Midbrain (tissue), 1 donor: ENCODE measurements around the gene AKIRIN2.
"Not testable (repeated sequence)": the region's sequence is repeated elsewhere in the genome, so short reads cannot be mapped to it uniquely, and the experiment has no call there.

Source experiments
- DNase-seq: peaks from one replicate; lab custom pipeline; 2025; lab: John Stamatoyannopoulos, UW

Gene AKIRIN2

DNA sequence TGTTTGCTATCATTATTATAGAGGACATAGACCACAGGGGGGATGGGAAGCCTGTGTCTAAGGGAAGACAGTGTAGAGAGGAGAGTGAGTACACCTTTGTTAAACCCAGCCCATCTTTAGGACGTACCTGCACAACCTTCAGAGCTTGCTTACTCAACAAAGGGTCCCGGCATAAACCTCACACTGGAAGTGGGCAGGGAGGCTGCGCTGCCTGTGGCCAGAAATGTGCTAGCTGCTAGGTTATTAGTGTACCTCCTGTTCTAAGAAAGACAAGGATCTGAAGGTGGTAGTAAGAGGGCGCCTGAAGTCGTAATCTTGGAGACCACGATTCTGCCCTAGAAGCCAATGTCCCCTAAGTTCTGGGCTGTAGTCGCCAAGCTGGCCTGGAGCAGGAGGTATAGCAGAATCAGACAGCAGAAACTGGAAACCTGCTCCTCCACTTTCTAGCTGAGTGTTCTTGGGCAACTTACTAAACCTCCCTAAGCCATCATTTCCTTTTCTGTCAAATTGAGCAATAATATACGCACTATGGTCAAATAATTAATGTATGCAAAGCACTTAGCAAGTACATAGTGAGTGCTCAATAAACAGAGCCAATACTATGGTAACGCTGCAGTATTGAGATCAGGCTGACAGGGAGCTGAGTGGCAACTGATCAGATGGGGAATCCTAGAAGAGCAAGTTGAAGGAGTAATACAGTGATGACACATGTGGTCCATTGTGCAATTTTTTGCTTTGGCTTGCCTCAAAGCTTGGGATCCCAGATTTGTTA is 16.8 kb upstream of the AKIRIN2 start:
- no peak for DNase-seq

DNA sequence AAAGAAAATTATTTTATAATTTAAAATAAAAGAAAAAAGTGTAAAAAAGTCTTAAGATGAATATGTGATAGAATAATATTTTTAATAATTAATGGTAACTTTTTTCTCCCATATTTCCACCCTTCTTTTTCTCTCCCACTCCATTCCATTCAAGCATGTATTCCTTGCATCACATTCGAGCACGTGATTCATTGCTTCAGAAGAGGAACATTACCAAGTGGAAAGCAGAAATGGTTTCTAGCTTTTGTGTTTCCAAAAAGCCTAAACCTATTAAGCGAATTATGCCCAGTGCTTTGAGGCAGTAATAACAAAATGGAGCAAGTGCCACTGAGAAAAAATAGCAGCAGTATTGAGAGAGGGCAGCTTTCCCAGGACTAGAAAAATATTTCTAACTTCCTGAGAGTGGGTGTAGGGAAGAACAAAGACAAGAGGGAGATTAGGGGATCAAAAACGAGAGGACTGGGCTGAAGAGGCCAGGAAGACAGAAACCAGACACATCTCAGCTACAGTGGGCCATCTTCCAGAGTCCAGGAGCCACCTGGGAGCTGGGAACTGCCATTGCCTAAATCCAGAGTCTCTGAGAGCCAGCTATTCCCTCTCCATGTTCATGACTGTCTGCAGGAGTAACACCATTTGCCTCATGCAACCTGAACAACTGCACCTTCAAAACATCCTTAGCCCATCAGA is 15.0 kb upstream of the AKIRIN2 start:
- DNase-seq = peak; percentile 4

DNA sequence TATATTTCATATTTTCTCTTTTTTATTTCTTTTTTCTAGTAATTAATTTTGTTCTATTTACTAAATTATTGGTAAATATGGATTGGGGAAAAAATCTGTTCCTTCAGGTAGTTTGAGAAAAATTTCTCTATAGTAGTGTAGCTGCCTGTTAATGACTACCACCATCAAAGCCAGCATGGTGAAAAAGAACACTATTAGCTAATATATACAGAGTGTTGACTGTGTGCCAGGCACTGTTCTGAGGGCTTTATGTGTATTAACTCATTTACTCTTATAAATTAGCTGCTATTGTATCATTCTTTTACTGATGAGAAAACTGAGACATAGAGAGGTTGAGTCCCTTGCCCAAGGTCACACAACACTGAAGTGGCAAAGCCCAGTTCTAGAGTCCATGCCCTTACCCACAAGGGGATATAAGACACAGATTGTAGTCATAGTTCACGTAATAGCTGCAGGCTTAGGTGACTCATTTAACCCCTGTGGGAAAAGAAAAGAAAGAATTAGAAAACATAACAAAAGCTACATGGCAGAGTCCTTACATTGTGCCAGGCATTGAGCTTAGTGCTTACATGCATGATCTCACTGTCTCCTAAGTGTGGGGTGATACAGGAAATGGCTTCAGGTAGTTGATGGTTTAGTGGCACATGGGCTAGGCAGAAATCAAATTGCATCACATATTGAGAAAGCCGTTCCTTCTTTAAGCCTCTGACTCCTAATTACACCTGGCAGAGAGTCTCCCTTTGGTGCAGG is 12.2 kb upstream of the AKIRIN2 start:
- DNase-seq = no peak

DNA sequence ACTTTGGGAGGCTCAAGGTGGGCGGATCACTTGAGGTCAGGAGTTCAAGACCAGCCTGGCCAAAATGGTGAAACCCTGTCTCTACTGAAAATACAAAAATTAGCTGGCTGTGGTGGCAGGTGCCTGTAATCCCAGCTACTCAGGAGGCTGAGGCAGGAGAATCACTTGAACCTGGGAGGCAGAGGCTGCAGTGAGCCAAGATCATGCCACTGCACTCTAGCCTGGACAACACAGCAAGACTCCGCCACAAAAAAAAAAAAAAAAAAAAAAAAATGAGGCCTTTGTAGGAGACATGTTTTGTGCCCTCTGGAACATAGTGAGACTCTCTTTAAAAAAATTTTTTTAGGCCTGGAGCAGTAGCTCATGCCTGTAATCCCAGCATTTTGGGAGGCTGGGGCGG is 10.7 kb upstream of the AKIRIN2 start:
- not testable (repeated sequence) for DNase-seq

DNA sequence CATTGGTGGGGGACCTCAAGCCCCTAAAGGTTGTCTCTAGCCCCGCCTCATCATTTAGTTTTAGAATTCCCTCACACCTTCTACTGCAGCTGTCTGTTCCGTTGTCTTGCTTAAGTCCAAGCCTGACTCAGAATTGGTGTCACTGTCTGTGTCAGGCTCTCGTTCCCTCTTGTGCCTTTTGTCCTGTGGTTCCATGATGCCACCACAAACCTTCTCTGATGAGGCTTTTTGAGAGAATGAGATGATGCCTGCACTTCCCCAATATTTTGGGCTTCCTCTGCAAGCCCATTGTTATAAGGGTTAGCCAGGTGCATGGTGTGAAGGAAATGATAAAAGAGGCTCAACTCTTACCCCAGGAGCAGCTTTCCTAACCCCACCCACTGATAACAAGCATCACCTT is 8.1 kb upstream of the AKIRIN2 start:
- DNase-seq = no peak

DNA sequence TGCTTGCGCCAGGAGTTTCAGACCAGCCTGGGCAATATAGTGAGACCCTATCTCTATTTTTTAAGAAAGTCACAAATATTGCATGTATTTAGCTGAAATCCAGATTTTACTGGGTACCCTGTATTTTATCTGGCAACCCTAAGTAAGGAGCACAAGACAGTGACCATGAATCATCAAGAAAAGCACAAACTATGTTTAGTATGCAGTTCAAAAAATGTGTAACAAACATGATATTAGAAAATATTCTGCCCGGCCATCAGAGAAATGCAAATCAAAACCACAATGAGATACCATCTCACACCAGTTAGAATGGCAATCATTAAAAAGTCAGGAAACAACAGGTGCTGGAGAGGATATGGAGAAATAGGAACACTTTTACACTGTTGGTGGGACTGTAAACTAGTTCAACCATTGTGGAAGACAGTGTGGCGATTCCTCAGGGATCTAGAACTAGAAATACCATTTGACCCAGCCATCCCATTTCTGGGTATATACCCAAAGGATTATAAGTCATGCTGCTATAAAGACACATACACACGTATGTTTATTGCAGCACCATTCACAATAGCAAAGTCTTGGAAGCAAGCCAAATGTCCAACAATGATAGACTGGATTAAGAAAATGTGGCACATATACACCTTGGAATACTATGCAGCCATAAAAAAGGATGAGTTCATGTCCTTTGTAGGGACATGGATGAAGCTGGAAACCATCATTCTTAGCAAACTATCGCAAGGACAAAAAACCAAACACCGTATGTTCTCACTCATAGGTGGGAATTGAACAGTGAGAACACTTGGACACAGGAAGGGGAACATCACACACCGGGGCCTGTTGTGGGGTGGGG is 6.8 kb upstream of the AKIRIN2 start:
- not testable (repeated sequence) for DNase-seq

DNA sequence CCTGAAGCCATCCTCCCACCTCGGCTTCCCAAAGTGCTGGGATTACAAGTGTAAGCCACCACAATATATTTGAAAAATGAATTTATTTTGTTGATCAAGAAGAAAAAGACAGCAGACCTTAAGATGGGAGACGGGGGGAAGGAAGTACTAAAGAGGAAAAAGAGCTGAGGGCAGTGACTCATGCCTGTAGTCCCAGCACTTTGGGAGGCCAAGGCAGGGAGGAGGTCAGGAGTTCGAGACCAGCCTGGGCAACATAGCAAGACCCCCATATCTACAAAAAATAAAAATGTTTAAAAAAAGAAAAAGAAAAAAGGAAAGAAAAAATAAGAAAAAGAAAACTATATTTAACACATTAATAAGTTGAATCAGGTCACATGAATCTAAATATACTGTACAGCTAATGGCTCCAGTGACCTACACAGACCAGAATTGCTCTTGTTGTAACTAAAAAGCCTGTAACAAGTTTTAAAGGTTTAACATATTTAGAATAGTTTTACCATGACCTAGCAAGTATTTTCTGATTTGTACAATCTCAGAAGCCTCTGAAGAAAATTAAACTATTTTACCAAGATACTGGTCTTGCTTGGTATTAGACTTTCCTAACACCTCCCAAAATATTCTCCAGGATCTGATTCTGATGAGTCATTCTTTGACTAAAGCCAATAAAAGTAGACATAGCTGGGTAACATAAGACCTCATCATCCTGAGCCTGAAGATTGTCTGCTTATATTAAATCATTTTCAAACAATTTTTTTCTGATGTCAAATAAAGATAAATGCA is 4.3 kb upstream of the AKIRIN2 start:
- no peak for DNase-seq

DNA sequence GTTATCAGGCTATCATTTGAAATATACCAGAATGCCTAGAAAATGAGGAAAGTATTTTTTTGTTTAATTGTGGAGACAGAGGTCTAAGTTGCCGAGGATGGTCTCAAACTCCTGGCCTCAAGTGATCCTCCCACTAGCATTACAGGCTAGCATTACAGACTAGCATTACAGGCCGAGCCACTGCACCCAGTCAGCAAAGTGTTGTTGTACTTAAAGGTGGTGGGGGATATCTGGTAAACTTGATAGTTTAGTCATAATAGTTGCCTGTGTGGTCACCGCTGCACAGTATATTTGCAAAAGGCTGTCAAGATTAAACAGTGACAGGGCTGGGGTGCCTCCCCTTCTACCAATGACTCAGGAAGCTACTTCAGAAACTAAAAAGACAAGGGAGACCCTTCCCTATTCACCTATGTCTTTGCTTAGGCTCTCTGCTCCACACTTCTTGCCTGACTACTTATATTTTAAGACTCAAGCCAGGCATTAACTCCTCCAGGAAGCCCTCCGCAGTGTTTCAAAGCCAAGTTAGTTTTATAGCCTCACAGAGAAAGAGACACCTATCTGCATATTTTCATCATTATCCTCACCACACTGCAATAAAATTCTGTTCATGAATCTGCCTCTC is 3.1 kb upstream of the AKIRIN2 start:
- DNase-seq = no peak

DNA sequence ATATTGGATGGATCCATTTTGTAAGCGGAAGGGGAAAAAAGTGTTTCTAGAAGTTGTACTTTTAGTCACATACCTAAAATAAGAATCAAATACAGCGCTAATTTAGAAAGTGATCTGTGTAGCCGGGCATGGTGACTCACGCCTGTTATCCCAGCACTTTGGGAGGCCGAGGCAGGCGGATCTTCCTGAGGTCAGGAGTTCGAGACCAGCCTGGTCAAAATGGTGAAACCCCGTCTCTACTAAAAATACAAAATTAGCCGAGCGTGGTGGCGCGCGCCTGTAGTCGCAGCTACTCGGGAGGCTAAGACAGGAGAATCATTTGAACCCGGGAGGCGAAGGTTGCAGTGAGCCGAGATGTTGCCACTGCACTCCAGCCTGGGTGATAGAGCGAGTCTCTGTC is 1.0 kb upstream of the AKIRIN2 start:
- not testable (repeated sequence) for DNase-seq

DNA sequence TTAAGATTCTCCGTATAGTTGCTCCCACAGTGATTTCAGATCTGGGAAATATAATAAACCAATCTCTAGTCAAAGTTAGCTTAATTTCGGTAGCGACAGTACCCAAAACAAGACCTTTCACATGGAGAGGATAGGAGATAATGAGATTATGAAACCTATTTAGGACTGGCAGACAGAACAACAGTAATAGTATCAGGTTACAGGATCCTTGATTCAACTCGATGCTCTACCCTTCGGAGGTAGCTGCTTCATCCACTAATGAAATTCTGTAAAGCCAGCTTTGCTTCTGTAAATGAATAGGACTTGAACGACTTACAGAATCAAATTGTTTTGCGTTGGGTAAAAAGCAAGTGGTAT is 534 bp upstream of the AKIRIN2 start:
- DNase-seq = no peak

DNA sequence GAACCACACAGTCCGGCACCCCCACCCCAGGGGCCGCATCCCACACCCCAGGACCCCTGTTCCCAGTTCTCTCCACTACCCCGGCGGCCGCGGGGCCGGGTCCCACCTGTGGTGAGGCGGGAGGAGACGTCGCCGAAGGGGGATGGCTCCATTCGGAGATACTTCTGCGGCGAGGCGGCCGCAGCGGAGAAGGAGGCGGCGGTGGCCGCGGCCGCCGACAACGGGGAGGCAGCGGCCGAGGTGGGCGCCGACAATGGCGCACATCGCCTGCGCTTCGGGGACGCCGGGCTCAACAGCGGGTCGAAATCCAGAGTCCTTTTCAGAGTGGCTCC is 723 bp downstream of the AKIRIN2 start:
- no peak for DNase-seq

DNA sequence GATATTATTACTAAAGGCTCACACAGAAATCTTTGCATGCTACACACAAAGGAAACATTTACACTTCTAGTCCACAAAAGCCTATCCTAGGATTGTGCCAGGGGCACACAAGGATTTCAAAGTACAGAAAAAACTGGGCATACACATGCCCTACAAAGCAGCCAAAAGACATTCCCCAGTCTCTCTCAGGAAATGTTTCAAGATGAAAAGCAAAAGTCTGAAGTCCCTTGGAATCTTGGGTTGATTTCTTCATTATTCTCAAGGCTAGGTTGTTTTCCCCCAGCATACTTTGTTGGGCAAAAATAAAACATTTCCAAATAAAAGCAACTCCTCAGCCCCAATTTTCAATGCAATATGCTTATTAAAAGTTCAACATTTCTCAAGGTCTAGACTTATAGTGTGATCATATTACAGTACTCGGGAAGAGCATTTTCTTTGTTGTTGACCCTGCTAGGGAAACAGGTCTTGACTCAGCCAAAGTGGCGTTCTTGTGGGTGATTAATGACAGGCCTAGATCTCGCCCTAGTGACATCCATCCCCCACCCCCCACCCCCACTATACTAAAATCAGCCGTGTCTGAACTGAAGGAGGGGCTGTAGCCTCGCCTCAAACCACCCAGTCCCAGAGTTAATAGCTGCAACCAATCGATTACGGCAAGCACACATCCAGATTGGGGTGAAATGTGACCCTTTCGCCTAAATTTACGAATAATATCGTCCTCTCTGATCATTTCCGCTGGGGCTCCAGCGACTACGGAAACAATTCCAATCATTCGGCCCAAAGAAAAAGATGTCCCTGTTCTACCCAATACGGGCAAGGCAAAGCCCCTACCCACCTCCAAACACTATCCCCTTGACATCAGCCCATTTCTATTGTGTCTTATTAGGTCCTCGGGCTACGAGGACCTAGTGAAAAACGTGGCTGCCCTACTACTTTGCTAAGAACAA is 1.4 kb downstream of the AKIRIN2 start:
- DNase-seq = peak; percentile 35

DNA sequence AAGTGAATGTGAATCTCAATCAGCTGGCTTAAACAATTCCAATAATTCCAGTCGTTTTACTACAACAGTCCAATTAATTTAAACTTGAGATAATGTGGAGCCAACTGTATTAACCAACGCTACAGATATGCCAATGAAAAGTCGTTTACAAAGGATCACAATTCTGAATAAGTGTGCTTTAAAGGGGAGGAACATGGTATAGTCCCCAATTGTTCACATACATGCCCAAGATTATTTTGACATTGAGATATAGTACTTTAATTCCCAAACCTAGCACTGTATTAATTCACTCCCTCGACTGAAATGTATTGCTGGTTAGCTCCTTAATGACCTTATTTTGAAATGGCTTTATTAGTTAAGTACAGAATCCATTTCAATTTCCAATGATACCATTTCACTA is 2.5 kb downstream of the AKIRIN2 start:
- DNase-seq = no peak

DNA sequence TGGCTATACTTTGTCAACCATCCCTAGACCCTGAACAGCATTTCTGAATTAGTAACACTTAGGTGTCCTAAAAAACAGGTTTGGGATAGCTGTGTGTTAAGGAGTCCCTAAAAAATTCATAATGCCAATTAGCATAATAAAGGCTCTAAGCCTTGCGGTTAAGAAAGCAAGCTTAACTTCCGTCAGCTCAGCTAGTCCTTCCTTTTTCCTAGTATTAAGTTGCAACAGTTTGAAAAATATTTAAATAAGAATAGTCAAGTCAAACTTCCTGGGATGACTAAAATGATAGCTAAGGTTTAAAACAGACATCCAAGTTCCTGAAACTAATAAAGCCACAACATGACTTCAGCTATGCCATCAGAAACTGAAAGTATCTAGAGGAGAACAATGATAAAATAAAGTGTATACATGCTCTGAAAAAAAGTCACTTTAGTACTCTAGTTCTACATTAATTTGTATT is 3.5 kb downstream of the AKIRIN2 start:
- no peak for DNase-seq

DNA sequence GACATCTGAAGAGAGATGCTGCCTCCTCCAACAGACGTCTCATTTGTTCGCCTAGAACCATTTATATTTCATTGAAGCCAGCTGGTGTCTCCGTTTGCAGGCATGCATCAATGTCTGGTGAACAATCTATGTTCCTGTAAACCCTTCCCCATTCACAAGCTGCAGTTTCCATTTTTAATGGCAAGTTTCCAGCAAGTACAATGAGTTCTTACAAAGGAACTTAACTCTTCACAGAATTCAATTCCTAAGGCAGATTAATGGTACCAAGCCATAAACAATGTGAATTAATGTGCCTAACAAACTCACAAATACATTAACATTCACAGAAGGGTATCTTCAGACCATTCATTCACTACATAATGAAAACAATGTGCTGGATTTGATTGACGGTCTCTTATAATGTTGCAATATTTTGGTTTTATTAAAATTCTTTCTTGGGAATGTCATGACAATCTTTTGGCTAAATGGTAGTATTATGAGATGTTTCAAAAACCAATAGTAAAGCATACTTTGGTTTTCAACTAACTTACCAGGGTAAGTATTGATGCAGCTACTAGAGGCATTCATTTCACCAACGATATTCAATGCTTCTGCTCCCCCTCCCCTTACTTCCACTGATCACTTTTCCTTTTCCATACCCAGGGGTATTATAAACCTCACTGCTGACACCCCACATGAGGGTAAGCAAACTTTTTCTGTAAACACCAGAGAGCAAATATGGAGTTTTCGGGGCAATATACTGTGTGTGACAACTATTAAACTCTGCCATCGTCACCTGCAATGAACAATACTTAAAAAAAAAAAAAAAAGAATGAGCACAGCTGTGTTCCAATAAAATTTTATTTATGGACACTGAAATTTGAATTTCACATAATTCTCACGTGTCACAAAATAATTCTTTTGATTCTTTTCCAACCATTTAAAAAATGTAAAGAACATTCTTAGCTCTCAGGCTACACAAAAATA is 4.2 kb downstream of the AKIRIN2 start:
- DNase-seq = peak; percentile 73

DNA sequence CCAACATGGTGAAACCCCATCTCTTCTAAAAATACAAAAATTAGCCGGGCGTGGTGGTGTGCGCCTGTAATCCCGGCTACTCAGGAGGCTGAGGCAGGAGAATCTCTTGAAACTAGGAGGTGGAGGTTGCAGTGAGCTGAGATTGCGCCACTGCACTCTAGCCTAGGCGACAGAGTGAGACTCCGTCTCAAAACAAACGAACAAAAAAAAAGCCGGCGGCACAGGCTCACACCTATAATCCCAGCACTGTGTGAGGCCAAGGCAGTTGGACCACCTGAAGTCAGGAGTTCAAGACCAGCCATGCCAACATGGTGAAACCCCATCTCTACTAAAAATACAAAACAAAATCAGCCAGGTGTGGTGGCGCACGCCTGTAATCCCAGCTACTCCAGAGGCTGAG is 5.2 kb downstream of the AKIRIN2 start:
- DNase-seq = not testable (repeated sequence)

DNA sequence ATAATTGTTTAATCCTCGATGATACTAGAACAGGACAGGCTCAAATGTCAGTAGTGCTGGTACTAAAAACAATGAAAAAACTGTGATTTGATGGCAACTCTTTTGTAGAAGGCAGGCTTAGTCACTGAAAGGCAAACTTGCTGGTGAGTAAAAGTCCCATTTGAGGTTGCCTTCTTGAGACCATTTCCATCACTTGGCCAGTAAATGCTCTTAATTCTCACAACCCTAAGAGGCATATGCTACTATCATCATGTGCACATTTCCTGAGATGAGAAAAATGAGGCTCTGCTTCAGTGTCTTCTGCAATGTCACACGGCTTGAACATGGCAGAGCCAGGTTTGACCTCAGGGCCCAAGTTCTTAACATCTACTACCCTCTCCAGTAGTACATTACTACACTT is 9.9 kb downstream of the AKIRIN2 start:
- DNase-seq = no peak

DNA sequence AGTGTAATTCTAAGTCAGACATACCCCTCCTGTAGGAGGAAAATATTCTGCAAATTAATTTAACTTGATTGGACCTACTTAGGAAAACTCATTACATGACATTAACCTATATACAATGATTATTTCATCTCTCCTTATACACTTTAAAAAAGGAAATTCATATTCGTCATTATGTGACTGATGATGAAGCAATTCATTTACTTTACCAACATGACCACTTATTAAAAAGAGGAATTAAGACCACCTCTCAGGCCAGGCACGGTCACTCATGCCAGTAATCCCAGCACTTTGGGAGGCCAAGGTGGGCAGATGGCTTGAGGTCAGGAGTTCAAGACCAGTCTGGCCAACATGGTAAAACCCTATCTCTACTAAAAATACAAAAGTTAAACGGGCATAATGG is 11.6 kb downstream of the AKIRIN2 start:
- no peak for DNase-seq

DNA sequence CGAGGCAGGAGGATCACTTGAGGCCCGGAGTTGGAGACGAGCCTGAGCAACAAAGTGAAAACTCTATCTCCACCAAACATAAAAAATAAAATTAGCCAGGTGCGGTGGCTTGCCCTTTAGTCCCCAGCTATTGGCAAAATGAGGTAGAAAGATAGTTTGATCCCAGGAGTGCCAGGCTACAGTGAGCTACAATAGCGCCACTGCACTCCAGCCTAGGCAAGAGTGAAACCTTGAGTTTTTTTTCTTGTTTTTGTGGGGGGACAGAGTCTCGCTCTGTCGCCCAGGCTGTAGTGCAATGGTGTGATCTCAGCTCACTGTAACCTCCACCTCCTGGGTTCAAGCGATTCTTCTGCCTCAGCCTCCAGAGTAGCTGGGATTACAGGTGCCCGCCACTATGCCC is 14.1 kb downstream of the AKIRIN2 start:
- not testable (repeated sequence) for DNase-seq
